Smooth muscle cell (in vitro differentiated cells): Measurements from ENCODE around the gene BMPR1B. TPM values are rescaled to one million over a fixed set of nuclear protein-coding genes. Genes with fewer than 3 reads are reported as not detected.

ENCODE experiments used
- DNase-seq: peaks from one replicate; lab custom pipeline; 2025; ENCODE audit not compliant: unreplicated experiment; lab: John Stamatoyannopoulos, UW
- H2AFZ ChIP-seq: fragments of 200-600 bp; sonication (generic); 2 replicates; pipeline ENCODE4 v1.6.0; 2016; ENCODE audit warnings: antibody characterized with exemption, low read depth, mild to moderate bottlenecking
- H3F3A ChIP-seq: fragments of 200-600 bp; sonication (generic); 2 replicates; pipeline ENCODE4 v1.6.0; 2017; ENCODE audit warnings: antibody characterized with exemption, low read depth
- H3K27ac ChIP-seq: fragments of 200-600 bp; sonication (generic); 2 replicates; pipeline ENCODE4 v1.5.1; 2016; ENCODE audit warnings: low read depth, mild to moderate bottlenecking
- H3K27me3 ChIP-seq: fragments of 200-600 bp; sonication (generic); 2 replicates; pipeline ENCODE4 v1.6.1; 2016; ENCODE audit warnings: low read depth, mild to moderate bottlenecking
- H3K36me3 ChIP-seq: fragments of 200-600 bp; sonication (generic); 2 replicates; pipeline ENCODE4 v1.5.1; 2016; ENCODE audit warnings: low read depth
- H3K4me1 ChIP-seq: fragments of 200-600 bp; sonication (generic); 2 replicates; pipeline ENCODE4 v1.5.1; 2016; ENCODE audit warnings: low read depth
- H3K4me2 ChIP-seq: fragments of 200-600 bp; sonication (generic); 2 replicates; pipeline ENCODE4 v1.6.0; 2016; ENCODE audit warnings: mild to moderate bottlenecking
- H3K4me3 ChIP-seq: fragments of 200-600 bp; sonication (generic); 2 replicates; pipeline ENCODE4 v1.5.1; 2016; ENCODE audit warnings: mild to moderate bottlenecking
- H3K79me2 ChIP-seq: fragments of 200-600 bp; sonication (generic); 2 replicates; pipeline ENCODE4 v1.6.0; 2016; ENCODE audit warnings: low read depth, mild to moderate bottlenecking
- H3K9ac ChIP-seq: fragments of 200-600 bp; sonication (generic); 2 replicates; pipeline ENCODE4 v1.6.0; 2016; ENCODE audit warnings: low read depth
- H3K9me3 ChIP-seq: fragments of 200-600 bp; sonication (generic); replicated peaks from 2 replicates; pipeline ENCODE4 v1.5.1; 2016; ENCODE audit warnings: low read depth
- H4K20me1 ChIP-seq: fragments of 200-600 bp; sonication (generic); 2 replicates; pipeline ENCODE4 v1.6.0; 2016; ENCODE audit warnings: low read depth
- WGBS: methylation state at CpG from one replicate; pipeline ENCODE4 v1.1.7; 2016; ENCODE audit warnings: low lambda C conversion rate; 5-methylcytosine and 5-hydroxymethylcytosine counted together
- polyA plus RNA-seq: library from polyadenylated mRNA; unstranded; fragments of >200 nt; fragmentation: Nextera tagmentation; extraction: Ambion mirVana; gene quantifications from 2 replicates; pipeline ENCODE4 v1.2.1, GENCODE V29; 2016
- total RNA-seq: library from RNA; depleted of rRNA; stranded (reverse); fragments of >200 nt; gene quantifications from 2 replicates; pipeline ENCODE4 v1.2.3, GENCODE V29; 2014
- TF ChIP-seq, protein P1 (sequence below): fragments of 200-600 bp; sonication (generic); IDR thresholded peaks from 2 replicates; pipeline ENCODE4 v1.5.1; 2017; ENCODE audit warnings: borderline replicate concordance, mild to moderate bottlenecking, antibody characterized with exemption; ENCODE audit not compliant: insufficient read depth, poor library complexity, severe bottlenecking

BMPR1B gene
- total and polyA plus RNA-seq, 2 experiments from 2014 or later = 0.03 to 1.2 TPM

DNA sequence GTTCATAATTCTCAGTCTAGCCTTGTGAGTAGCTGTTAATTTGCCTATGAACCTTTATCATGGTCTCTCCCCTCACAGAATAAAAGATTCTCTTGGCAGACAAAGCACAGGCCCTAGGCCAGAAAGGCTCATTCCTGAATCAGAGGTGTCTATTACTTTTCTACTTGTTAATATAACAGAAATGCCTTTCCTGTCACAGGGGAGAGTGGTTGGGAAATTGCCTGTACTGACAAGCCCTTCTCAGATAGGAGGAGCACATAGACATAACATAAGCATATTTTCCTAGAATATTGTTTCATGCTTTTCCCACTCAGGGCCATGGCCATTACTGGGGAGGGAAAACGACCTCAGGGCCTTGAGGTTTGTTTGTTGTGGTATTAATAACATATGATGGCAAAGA is 308.3 kb downstream of the BMPR1B start:
- DNase-seq = no peak
- no peaks in the 10 kb centered on the region for H3F3A ChIP-seq
- H3K36me3 ChIP-seq = no peaks in the 10 kb centered on the region
- H3K9me3 ChIP-seq = no peaks in the 10 kb centered on the region
- H3K4me2 ChIP-seq = no peak overlapping the region
- H2AFZ ChIP-seq = no peak overlapping the region
- peaks cover 3% of the 10 kb centered on the region for H3K4me1 ChIP-seq
- H3K27ac ChIP-seq = no peak overlapping the region
- H3K9ac ChIP-seq = no peak overlapping the region
- no peaks in the 10 kb centered on the region for H3K79me2 ChIP-seq
- H3K27me3 ChIP-seq = no peaks in the 10 kb centered on the region
- H3K4me3 ChIP-seq = no peak overlapping the region
- no peaks in the 10 kb centered on the region for H4K20me1 ChIP-seq
- WGBS = 66% methylated on average over 1 of the region's 1 CpG
- TF ChIP-seq, protein P1, sequence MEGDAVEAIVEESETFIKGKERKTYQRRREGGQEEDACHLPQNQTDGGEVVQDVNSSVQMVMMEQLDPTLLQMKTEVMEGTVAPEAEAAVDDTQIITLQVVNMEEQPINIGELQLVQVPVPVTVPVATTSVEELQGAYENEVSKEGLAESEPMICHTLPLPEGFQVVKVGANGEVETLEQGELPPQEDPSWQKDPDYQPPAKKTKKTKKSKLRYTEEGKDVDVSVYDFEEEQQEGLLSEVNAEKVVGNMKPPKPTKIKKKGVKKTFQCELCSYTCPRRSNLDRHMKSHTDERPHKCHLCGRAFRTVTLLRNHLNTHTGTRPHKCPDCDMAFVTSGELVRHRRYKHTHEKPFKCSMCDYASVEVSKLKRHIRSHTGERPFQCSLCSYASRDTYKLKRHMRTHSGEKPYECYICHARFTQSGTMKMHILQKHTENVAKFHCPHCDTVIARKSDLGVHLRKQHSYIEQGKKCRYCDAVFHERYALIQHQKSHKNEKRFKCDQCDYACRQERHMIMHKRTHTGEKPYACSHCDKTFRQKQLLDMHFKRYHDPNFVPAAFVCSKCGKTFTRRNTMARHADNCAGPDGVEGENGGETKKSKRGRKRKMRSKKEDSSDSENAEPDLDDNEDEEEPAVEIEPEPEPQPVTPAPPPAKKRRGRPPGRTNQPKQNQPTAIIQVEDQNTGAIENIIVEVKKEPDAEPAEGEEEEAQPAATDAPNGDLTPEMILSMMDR = no peak

DNA sequence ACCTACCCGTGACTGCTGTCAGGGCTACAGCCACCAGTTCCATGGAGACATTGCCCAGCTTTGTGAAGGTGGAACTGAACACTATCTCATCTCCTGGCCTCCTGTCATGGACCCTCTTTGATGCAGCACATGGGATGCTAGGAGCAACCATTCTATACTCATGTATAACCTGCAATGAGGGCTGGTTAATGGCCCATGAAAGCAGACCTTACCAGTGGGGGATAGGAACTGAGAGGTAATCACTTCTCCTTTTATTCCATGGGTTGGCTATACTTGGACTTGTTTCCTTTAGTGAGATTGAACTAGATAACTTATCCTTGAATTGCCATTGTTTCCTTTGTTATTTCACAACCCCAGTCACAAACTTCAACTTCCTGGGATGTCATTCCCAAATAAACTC is 310.6 kb downstream of the BMPR1B start:
- Histone ChIP-seq H3K4me3 (no peak overlapping the region), H3K9me3 (no peaks in the 10 kb centered on the region), H3K79me2 (no peaks in the 10 kb centered on the region), H3F3A (no peaks in the 10 kb centered on the region), H3K4me2 (no peak overlapping the region), H3K36me3 (no peaks in the 10 kb centered on the region), H3K4me1 (no peaks in the 10 kb centered on the region), H2AFZ (no peak overlapping the region), H3K27ac (no peak overlapping the region), H4K20me1 (no peaks in the 10 kb centered on the region), H3K9ac (no peak overlapping the region), H3K27me3 (no peaks in the 10 kb centered on the region)
- DNase-seq = no peak
- TF ChIP-seq, protein P1 = no peak
- 91% methylated on average over 1 of the region's 1 CpG for WGBS

DNA sequence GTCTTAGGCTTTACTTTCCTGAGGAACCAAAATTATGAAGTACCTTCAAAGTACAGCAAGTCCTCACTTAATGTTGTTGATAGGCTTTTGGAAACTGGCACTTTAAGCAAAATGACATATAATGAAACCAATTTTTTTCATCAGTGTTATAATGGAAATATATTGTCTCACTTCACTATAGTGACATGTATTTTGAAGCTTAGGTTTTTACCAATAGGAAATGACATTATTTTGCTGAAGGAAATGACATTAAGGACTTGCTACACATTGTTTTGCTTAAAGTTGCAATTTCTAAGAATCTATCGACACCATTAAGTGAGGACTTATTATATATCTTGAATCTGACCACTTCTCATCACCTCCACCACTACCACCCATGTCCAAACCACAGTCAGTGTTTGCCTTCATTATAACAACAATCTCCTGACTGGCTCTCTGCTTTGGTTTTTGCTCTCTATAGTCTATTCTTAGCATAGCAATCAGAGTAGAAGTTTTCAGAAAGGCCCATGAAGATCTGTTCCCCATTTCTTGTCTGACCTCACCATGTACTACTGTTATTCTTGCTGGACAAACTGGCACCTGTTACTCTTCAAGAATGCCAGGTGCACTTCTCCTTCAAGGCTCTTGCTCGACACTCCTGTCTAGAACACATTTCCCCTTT is 311.2 kb downstream of the BMPR1B start:
- Histone ChIP-seq H3K9ac (no peak overlapping the region), H3K27ac (no peak overlapping the region), H3K4me1 (no peaks in the 10 kb centered on the region), H3K27me3 (no peaks in the 10 kb centered on the region), H3K4me3 (no peak overlapping the region), H2AFZ (no peak overlapping the region), H3K79me2 (no peaks in the 10 kb centered on the region), H3F3A (no peaks in the 10 kb centered on the region), H3K36me3 (no peaks in the 10 kb centered on the region), H3K9me3 (no peaks in the 10 kb centered on the region), H4K20me1 (no peaks in the 10 kb centered on the region), H3K4me2 (no peak overlapping the region)
- 86% methylated on average over 2 of the region's 2 CpGs for WGBS
- no peak for DNase-seq
- TF ChIP-seq, protein P1 = no peak

DNA sequence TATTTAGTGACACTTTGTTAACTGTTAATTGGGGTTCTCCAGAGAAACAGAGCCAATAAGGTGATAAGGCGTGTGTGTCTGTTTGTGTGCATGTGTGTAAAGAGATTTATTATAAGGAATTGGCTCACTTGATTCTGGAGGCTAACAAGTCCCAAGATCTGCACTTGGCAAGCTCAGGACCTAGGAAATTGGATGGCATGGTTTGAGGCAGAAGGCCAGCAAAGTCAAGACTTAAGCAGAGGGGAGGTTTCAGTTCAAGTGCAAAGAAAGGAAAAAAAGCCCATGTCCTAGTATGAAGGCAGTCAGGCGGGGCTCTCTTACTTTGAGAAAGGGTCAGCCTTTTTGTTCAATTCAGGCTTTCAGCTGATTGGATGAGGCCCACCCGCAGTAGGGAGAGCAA is 314.1 kb downstream of the BMPR1B start:
- Histone ChIP-seq H3K9ac (no peak overlapping the region), H3F3A (no peaks in the 10 kb centered on the region), H3K79me2 (no peaks in the 10 kb centered on the region), H3K36me3 (no peaks in the 10 kb centered on the region), H4K20me1 (no peaks in the 10 kb centered on the region), H3K4me3 (no peak overlapping the region), H3K4me2 (no peak overlapping the region), H3K27ac (no peak overlapping the region), H3K4me1 (peaks cover 8% of the 10 kb centered on the region), H2AFZ (no peak overlapping the region), H3K27me3 (no peaks in the 10 kb centered on the region), H3K9me3 (no peaks in the 10 kb centered on the region)
- DNase-seq = no peak
- TF ChIP-seq, protein P1 = no peak
- WGBS = 95% methylated on average over 3 of the region's 3 CpGs
